H9 (cell line): ENCODE measurements around the gene PA2G4. TPM values are rescaled to one million over a fixed set of nuclear protein-coding genes. Genes with fewer than 3 reads are reported as not detected.

ENCODE experiments used
- DNase-seq: peaks from one replicate; pipeline ENCODE4 v3.0.0-alpha.2; 2017
- H2AFZ ChIP-seq: one replicate; pipeline ENCODE4 v1.6.1; 2013; ENCODE audit warnings: mild to moderate bottlenecking, low read length, control low read depth, moderate library complexity
- H2AK5ac ChIP-seq: 2 replicates; pipeline ENCODE4 v1.6.1; 2013; ENCODE audit warnings: low read length, control low read depth, mixed read lengths; ENCODE audit not compliant: insufficient read length
- H2BK120ac ChIP-seq: one replicate; pipeline ENCODE4 v1.6.1; 2013; ENCODE audit warnings: low read depth, mild to moderate bottlenecking, low read length, control low read depth, inconsistent platforms; ENCODE audit not compliant: poor library complexity, severe bottlenecking
- H2BK12ac ChIP-seq: 2 replicates; pipeline ENCODE4 v1.6.1; 2013; ENCODE audit warnings: low read length, control low read depth, mixed read lengths, low read depth; ENCODE audit not compliant: insufficient read length
- H2BK15ac ChIP-seq: 2 replicates; pipeline ENCODE4 v1.6.1; 2013; ENCODE audit warnings: low read depth, low read length, control low read depth
- H2BK20ac ChIP-seq: one replicate; pipeline ENCODE4 v1.6.1; 2013; ENCODE audit warnings: low read depth, mild to moderate bottlenecking, low read length, control low read depth, inconsistent platforms; ENCODE audit not compliant: poor library complexity, severe bottlenecking
- H2BK5ac ChIP-seq: 2 replicates; pipeline ENCODE4 v1.6.1; 2013; ENCODE audit warnings: low read length, control low read depth, mixed read lengths; ENCODE audit not compliant: insufficient read length
- H3K14ac ChIP-seq: 2 replicates; pipeline ENCODE4 v1.6.1; 2013; ENCODE audit warnings: low read length, control low read depth; ENCODE audit not compliant: insufficient read depth
- H3K18ac ChIP-seq: 2 replicates; pipeline ENCODE4 v1.6.1; 2013; ENCODE audit warnings: low read depth, mild to moderate bottlenecking, mixed read lengths, low read length, control low read depth; ENCODE audit not compliant: insufficient read length
- H3K23ac ChIP-seq: 2 replicates; pipeline ENCODE4 v1.6.1; 2013; ENCODE audit warnings: low read length, control low read depth, mixed read lengths, low read depth; ENCODE audit not compliant: insufficient read length
- H3K23me2 ChIP-seq: 2 replicates; pipeline ENCODE4 v1.6.1; 2013; ENCODE audit warnings: low read depth, mild to moderate bottlenecking, mixed read lengths, low read length, control low read depth; ENCODE audit not compliant: insufficient read length, poor library complexity, severe bottlenecking
- H3K27ac ChIP-seq: 2 replicates; pipeline ENCODE4 v1.5.1; 2013; ENCODE audit warnings: low read length, control low read depth, mixed read lengths, low read depth; ENCODE audit not compliant: insufficient read length
- H3K27me3 ChIP-seq: 2 replicates; pipeline ENCODE4 v1.6.1; 2013; ENCODE audit warnings: low read length, control low read depth, inconsistent platforms; ENCODE audit not compliant: insufficient read depth
- H3K4ac ChIP-seq: 2 replicates; pipeline ENCODE4 v1.6.1; 2013; ENCODE audit warnings: low read depth, mild to moderate bottlenecking, control low read depth, inconsistent platforms, low read length, moderate library complexity
- H3K4me1 ChIP-seq: 2 replicates; pipeline ENCODE4 v1.6.1; 2013; ENCODE audit warnings: low read length, control low read depth, inconsistent platforms; ENCODE audit not compliant: insufficient read depth
- H3K4me2 ChIP-seq: 2 replicates; pipeline ENCODE4 v1.6.1; 2013; ENCODE audit warnings: low read length, control low read depth, mixed read lengths; ENCODE audit not compliant: insufficient read length, insufficient read depth
- H3K56ac ChIP-seq: 2 replicates; pipeline ENCODE4 v1.6.1; 2013; ENCODE audit warnings: low read depth, mild to moderate bottlenecking, mixed read lengths, low read length, control low read depth; ENCODE audit not compliant: insufficient read length
- H3K79me1 ChIP-seq: 2 replicates; pipeline ENCODE4 v1.6.1; 2013; ENCODE audit warnings: low read depth, mild to moderate bottlenecking, moderate library complexity, low read length, control low read depth, inconsistent platforms; ENCODE audit not compliant: insufficient read depth, poor library complexity, severe bottlenecking
- H3K79me2 ChIP-seq: 2 replicates; pipeline ENCODE4 v1.6.1; 2013; ENCODE audit warnings: low read length, control low read depth, inconsistent platforms; ENCODE audit not compliant: insufficient read depth
- H3K9ac ChIP-seq: 2 replicates; pipeline ENCODE4 v1.6.1; 2013; ENCODE audit warnings: low read length, control low read depth, mixed read lengths; ENCODE audit not compliant: insufficient read length; ENCODE audit errors: extremely low read depth
- H3K9me3 ChIP-seq: one replicate; pipeline ENCODE4 v1.6.1; 2013; ENCODE audit warnings: low read depth, low read length, inconsistent platforms; ENCODE audit not compliant: control insufficient read depth
- H3T11ph ChIP-seq: one replicate; pipeline ENCODE4 v1.6.1; 2013; ENCODE audit warnings: mild to moderate bottlenecking, low read length, control low read depth, inconsistent platforms
- H4K20me1 ChIP-seq: one replicate; pipeline ENCODE4 v1.6.1; 2013; ENCODE audit not compliant: control insufficient read depth, insufficient read length, insufficient read depth
- H4K5ac ChIP-seq: 2 replicates; pipeline ENCODE4 v1.6.1; 2013; ENCODE audit warnings: low read depth, mild to moderate bottlenecking, mixed read lengths, low read length, control low read depth; ENCODE audit not compliant: insufficient read length
- H4K8ac ChIP-seq: replicated peaks from 2 replicates; pipeline ENCODE4 v1.6.1; 2013; ENCODE audit warnings: low read length, control low read depth, mixed read lengths, low read depth; ENCODE audit not compliant: insufficient read length
- H4K91ac ChIP-seq: 2 replicates; pipeline ENCODE4 v1.6.1; 2013; ENCODE audit warnings: low read depth, mild to moderate bottlenecking, moderate library complexity, mixed read lengths, low read length, control low read depth; ENCODE audit not compliant: insufficient read length
- H3K27ac Mint-ChIP-seq, 3 experiments: 2 replicates in 2 of 3; 3 replicates in 1 of 3; pipeline ENCODE4 v1.8.0; 2020 to 2021; ENCODE audit warnings: mixed read lengths in 3 of 3, mild to moderate bottlenecking in 1 of 3, moderate library complexity in 1 of 3
- H3K27me3 Mint-ChIP-seq: 2 replicates; pipeline ENCODE4 v1.8.0; 2021; ENCODE audit warnings: low read depth, mild to moderate bottlenecking, moderate library complexity, mixed read lengths
- H3K36me3 Mint-ChIP-seq, 3 experiments: 2 replicates in 2 of 3; 3 replicates in 1 of 3; pipeline ENCODE4 v1.8.0; 2020 to 2021; ENCODE audit warnings: low read depth in 3 of 3, mixed read lengths in 3 of 3; ENCODE audit not compliant: insufficient read depth in 1 of 3
- H3K4me1 Mint-ChIP-seq, 2 experiments: 2 replicates each; pipeline ENCODE4 v1.8.0; 2020; ENCODE audit warnings: mixed read lengths in 2 of 2
- H3K4me3 Mint-ChIP-seq, 2 experiments: 2 replicates in 1 of 2; 3 replicates in 1 of 2; pipeline ENCODE4 v1.8.0; 2020 to 2021; ENCODE audit warnings: mild to moderate bottlenecking in 2 of 2, mixed read lengths in 2 of 2, moderate library complexity in 1 of 2
- H3K9me3 Mint-ChIP-seq, 2 experiments: 2 replicates in 1 of 2; 3 replicates in 1 of 2; pipeline ENCODE4 v1.8.0; 2020; ENCODE audit warnings: mild to moderate bottlenecking in 2 of 2, mixed read lengths in 2 of 2, moderate library complexity in 1 of 2
- WGBS: extraction: QIAGEN DNeasy Blood & Tissue Kit; methylation state at CpG from one replicate; pipeline ENCODE4 v1.1.7; 2013; ENCODE audit warnings: missing lambda C conversion rate, low lambda C conversion rate, mixed read lengths; ENCODE audit not compliant: insufficient read length; ENCODE audit errors: extremely low coverage; 5-methylcytosine and 5-hydroxymethylcytosine counted together
- total RNA-seq: library from RNA; stranded (reverse); gene quantifications from 2 replicates; pipeline ENCODE4 v1.2.1, GENCODE V29; 2021
- TF ChIP-seq, protein P1 (sequence below): fragments of 200-600 bp; sonication (generic); conservative IDR thresholded peaks from 3 replicates; pipeline ENCODE4 v1.8.0; 2021; ENCODE audit warnings: antibody characterized with exemption, mild to moderate bottlenecking

Gene PA2G4
- total RNA-seq, 1 experiment from 2014 or later = 248 TPM

DNA sequence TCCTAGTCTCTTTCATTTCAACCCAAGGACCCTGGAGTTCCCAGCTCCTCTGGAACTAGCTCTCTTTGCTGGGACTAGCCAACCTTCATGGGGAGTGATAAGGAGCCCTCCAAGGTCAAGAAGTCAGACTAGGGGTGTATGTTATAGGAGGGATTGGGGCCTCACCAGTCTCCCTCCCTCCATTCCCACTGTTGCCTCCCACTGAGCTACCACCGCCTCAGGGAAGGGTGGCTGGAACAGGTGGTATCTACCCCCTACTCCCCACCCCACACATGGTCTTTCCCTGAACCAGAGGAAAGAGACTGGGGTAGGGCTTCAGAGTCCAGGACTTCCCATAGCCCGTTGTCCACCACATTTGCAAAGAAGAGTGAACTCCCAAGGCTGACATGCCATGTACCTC, 22.0 kb upstream of the PA2G4 start:
- no peak overlapping the region for H2BK20ac ChIP-seq
- WGBS = no CpG with 5 or more reads among the region's 2 CpGs
- Mint-ChIP-seq H3K27me3 (no peaks in the 10 kb centered on the region), H3K27ac (no peak overlapping the region; a peak in 1 of 7 replicates), H3K4me1 (peaks cover 19 to 25% of the 10 kb centered on the region in 2 experiments), H3K4me3 (no peak overlapping the region; a peak in 1 of 5 replicates), H3K9me3 (no peaks in the 10 kb centered on the region), H3K36me3 (peaks cover 20 to 36% (median 33%) of the 10 kb centered on the region in 3 experiments)
- H3K56ac ChIP-seq = no peak overlapping the region
- H2BK5ac ChIP-seq = no peak overlapping the region
- 0 out of 2 replicates have a peak, but pooled peaks cover 4% of the 10 kb centered on the region for H3K4me1 ChIP-seq
- TF ChIP-seq, protein P1, sequence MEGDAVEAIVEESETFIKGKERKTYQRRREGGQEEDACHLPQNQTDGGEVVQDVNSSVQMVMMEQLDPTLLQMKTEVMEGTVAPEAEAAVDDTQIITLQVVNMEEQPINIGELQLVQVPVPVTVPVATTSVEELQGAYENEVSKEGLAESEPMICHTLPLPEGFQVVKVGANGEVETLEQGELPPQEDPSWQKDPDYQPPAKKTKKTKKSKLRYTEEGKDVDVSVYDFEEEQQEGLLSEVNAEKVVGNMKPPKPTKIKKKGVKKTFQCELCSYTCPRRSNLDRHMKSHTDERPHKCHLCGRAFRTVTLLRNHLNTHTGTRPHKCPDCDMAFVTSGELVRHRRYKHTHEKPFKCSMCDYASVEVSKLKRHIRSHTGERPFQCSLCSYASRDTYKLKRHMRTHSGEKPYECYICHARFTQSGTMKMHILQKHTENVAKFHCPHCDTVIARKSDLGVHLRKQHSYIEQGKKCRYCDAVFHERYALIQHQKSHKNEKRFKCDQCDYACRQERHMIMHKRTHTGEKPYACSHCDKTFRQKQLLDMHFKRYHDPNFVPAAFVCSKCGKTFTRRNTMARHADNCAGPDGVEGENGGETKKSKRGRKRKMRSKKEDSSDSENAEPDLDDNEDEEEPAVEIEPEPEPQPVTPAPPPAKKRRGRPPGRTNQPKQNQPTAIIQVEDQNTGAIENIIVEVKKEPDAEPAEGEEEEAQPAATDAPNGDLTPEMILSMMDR = no peak
- H3K4ac ChIP-seq = no peak overlapping the region
- peaks cover 13% of the 10 kb centered on the region for H3K23me2 ChIP-seq
- H3K79me2 ChIP-seq = peaks cover 7% of the 10 kb centered on the region; the same call in 1 of the 2 replicates
- no peak overlapping the region for H2BK12ac ChIP-seq
- no peak for DNase-seq
- H4K8ac ChIP-seq = no peak overlapping the region
- no peak overlapping the region for H3K18ac ChIP-seq
- H2BK15ac ChIP-seq = no peak overlapping the region
- H2AK5ac ChIP-seq = no peak overlapping the region
- no peak overlapping the region for H3K9ac ChIP-seq
- H3K27me3 ChIP-seq = no peaks in the 10 kb centered on the region; the same call in 1 of the 2 replicates
- no peaks in the 10 kb centered on the region for H4K20me1 ChIP-seq
- H3T11ph ChIP-seq = no peak overlapping the region
- H3K79me1 ChIP-seq = no peaks in the 10 kb centered on the region
- H3K23ac ChIP-seq = no peak overlapping the region
- H3K27ac ChIP-seq = no peak overlapping the region
- H2BK120ac ChIP-seq = no peak overlapping the region
- no peak overlapping the region for H3K4me2 ChIP-seq
- no peak overlapping the region for H4K5ac ChIP-seq
- H3K14ac ChIP-seq = no peak overlapping the region
- no peaks in the 10 kb centered on the region for H3K9me3 ChIP-seq
- no peak overlapping the region for H2AFZ ChIP-seq
- H4K91ac ChIP-seq = no peak overlapping the region
